ENCODE data around the gene CUBN.

The CUBN gene

GRCh38 chr10:17125206-17125893 is 4.3 kb downstream of the CUBN start:
- Histone ChIP-seq H3K27ac (ENCODE audit: extremely low read depth, low read depth, low read length) (no peak overlapping the region), H3K9me3 (ENCODE audit: control insufficient read depth, insufficient read depth, low read depth, low read length) (no peaks in the 10 kb centered on the region), H3K4me3 (ENCODE audit: low read depth, low read length) (no peak overlapping the region), H3K4me1 (ENCODE audit: control insufficient read depth, insufficient read depth, low read length) (peaks cover 16% of the 10 kb centered on the region), H3K36me3 (ENCODE audit: control insufficient read depth in 2 of 2, insufficient read depth in 1 of 2, low read length in 2 of 2) (no peaks in the 10 kb centered on the region)
- no peak for TF ChIP-seq ZNF10 (tag by site-specific recombination; IDR thresholded peaks at IDR 0.05)
- ChIA-PET CTCF (interaction anchor here (0.6 to 1.6 kb wide), 2 partner anchors 9 to 298 kb away, joined by 3 to 5 read pairs; no protein-coding TSS in a partner anchor), POLR2A (no interaction called here)

GRCh38 chr10:17123961-17124360 is 5.7 kb downstream of the CUBN start:
- CTCF ChIA-PET: no interaction called here

GRCh38 chr10:17122726-17123661 is 6.6 kb downstream of the CUBN start:
- Histone ChIP-seq H3K9me3 (ENCODE audit: control insufficient read depth, insufficient read depth, low read depth, low read length) (no peaks in the 10 kb centered on the region), H3K4me3 (ENCODE audit: low read depth, low read length) (no peak overlapping the region), H3K4me1 (ENCODE audit: control insufficient read depth, insufficient read depth, low read length) (peaks cover 16% of the 10 kb centered on the region), H3K36me3 (ENCODE audit: control insufficient read depth in 2 of 2, insufficient read depth in 1 of 2, low read length in 2 of 2) (no peaks in the 10 kb centered on the region), H3K27ac (ENCODE audit: extremely low read depth, low read depth, low read length) (no peak overlapping the region; the same call in 1 of the 2 replicates)
- POLR2A ChIA-PET: interaction anchor here (0.6 to 1.3 kb wide), 3 partner anchors 60 to 114 kb away, joined by 3 to 9 read pairs (median 3); no protein-coding TSS in a partner anchor
- CTCF ChIA-PET: interaction anchor here (0.6 to 1.5 kb wide), 6 partner anchors 12 to 352 kb away, joined by 3 to 10 read pairs (median 3); no protein-coding TSS in a partner anchor
- TF ChIP-seq ZNF10 (tag by site-specific recombination; IDR thresholded peaks at IDR 0.05) (no peak), ZNF202 (tag by site-specific recombination; IDR thresholded peaks at IDR 0.05; ENCODE audit: borderline replicate concordance) (no peak), ZNF660 (tag by site-specific recombination; IDR thresholded peaks at IDR 0.05) (no peak), ZNF248 (tag by site-specific recombination; IDR thresholded peaks at IDR 0.05) (no peak), SALL2 (tag by site-specific recombination; IDR thresholded peaks at IDR 0.05; ENCODE audit: borderline replicate concordance) (no peak), ZNF548 (tag by site-specific recombination; IDR thresholded peaks at IDR 0.05) (no peak), PRDM6 (tag by site-specific recombination; IDR thresholded peaks at IDR 0.05) (0 out of 2 replicates have a peak, but pooled peaks have one; percentile 38), REPIN1 (tag by site-specific recombination; IDR thresholded peaks at IDR 0.05; ENCODE audit: low read depth) (no peak), KLF10 (tag by site-specific recombination; IDR thresholded peaks at IDR 0.05) (no peak), PATZ1 (tag by site-specific recombination; IDR thresholded peaks at IDR 0.05) (no peak), ZNF280D (tag by site-specific recombination; IDR thresholded peaks at IDR 0.05) (no peak), ZBTB26 (tag by site-specific recombination; optimal IDR thresholded peaks at IDR 0.05) (no peak), ZNF596 (tag by site-specific recombination; IDR thresholded peaks at IDR 0.05) (no peak), ZBTB49 (tag by site-specific recombination; IDR thresholded peaks at IDR 0.05; ENCODE audit: low read depth) (no peak)

More at GRCh38 chr10:17123961-17124360, 5.7 kb downstream of the CUBN start:
- Histone ChIP-seq H3K4me3 (ENCODE audit: low read depth, low read length) (no peak overlapping the region), H3K27ac (ENCODE audit: extremely low read depth, low read depth, low read length) (no peak overlapping the region), H3K4me1 (ENCODE audit: control insufficient read depth, insufficient read depth, low read length) (peaks cover 16% of the 10 kb centered on the region), H3K9me3 (ENCODE audit: control insufficient read depth, insufficient read depth, low read depth, low read length) (no peaks in the 10 kb centered on the region), H3K36me3 (ENCODE audit: control insufficient read depth in 2 of 2, insufficient read depth in 1 of 2, low read length in 2 of 2) (no peaks in the 10 kb centered on the region)
- POLR2A ChIA-PET: no interaction called here
- TF ChIP-seq ZNF133 (tag by site-specific recombination; IDR thresholded peaks at IDR 0.05): no peak
- peak; percentile 77 for TF ChIP-seq TCF7L2 (IDR thresholded peaks at IDR 0.05; ENCODE audit: borderline replicate concordance, low read depth, low read length)
- TF ChIP-seq ZNF391 (tag by site-specific recombination; IDR thresholded peaks at IDR 0.05; ENCODE audit: borderline replicate concordance, low read depth): no peak
